ENCODE data around the gene MTMR11.

DNA sequence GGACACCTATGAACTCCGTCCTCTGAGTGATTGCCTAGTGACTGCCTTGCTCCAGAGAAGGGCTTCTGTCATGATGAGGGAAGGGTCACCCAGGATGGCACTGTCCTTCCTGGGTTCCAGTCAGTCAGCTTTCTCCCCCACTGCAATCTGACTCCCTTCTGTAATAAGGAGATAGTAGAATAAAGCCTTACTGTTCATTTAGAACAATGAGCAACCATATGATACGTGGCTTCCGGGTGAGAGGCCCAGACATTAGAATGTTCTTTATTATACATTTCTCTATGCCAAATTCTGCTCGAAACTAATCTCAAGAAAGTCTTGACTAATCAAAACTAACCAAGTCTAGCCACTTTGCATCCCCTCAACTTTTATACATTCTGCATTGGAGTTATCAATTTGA is 8.5 kb upstream of the MTMR11 start:
- TF ChIP-seq CTCF (conservative IDR thresholded peaks at IDR 0.05; ENCODE audit: low read length): no peak
- TF ChIP-seq EZH2phosphoT487 (IDR thresholded peaks at IDR 0.05; ENCODE audit: borderline replicate concordance): no peak
